Measurements from ENCODE around the gene SLC22A14. TPM values are rescaled to one million over a fixed set of nuclear protein-coding genes. Genes with fewer than 3 reads are reported as not detected.

Gene SLC22A14
- total and polyA plus RNA-seq, 4 donors = 0.17 TPM; not detected in 3

DNA sequence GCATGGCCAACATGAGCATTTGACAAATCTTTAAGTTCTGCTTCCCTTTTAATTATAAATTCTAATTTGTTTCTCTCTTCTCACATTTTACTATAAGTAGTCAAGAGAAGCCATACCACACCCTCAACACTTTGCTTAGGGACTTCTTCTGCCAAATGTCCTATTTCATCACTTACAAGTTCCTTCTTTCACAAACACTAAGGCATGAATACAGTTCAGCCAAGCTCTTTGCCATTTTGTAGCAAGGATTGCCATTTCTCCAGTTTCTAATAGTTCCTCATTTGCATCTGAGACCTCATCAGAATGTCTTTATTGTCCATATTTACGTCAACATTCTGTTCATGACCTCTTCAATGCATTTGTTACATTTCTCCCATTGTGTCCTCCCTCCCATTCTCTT, 29.4 kb downstream of the SLC22A14 start:
- Histone ChIP-seq H3K4me1 (ENCODE audit: control insufficient read depth in 4 of 4, insufficient read depth in 4 of 4, low read length in 3 of 4) (no peaks in the 10 kb centered on the region), H3K36me3 (ENCODE audit: control insufficient read depth in 4 of 4, insufficient read depth in 3 of 4, low read depth in 1 of 4, low read length in 3 of 4) (no peaks in the 10 kb centered on the region), H3K9ac (ENCODE audit: low read depth in 1 of 2, low read length in 2 of 2) (no peak overlapping the region), H3K9me3 (ENCODE audit: control insufficient read depth in 4 of 4, low read length in 3 of 4) (no peaks in the 10 kb centered on the region), H3K27ac (ENCODE audit: low read depth in 1 of 2, low read length in 2 of 2) (no peak overlapping the region), H3K4me3 (ENCODE audit: low read depth in 1 of 3, low read length in 3 of 3) (no peak overlapping the region), H3K27me3 (ENCODE audit: control insufficient read depth in 4 of 4, insufficient read depth in 4 of 4, low read length in 3 of 4) (no peaks in the 10 kb centered on the region)
- TF ChIP-seq HNF4G (IDR thresholded peaks at IDR 0.05) = no peak
- DNase-seq (ENCODE audit: low spot score) = no peak
- 90% methylated on average over 1 of the region's 1 CpG for WGBS

DNA sequence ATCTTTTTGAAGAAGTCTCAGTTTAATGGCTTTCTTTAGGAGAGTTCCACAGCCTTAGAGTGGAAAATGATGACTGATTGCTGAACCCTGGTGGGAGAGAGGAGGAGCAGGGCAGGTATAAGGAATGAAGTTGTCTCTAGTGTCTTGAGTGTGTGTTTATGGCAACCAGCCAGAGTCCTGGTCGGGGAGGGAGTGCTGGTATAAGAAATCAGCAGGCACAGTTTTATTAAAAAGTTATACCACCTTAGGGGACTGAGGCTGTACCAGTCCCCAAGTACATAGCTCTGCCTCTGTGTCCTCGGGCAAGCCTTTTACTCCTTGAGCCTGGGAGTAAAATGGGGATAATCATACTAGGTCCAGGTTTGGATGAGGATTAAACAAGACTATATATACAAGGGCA, 29.8 kb downstream of the SLC22A14 start:
- Histone ChIP-seq H3K9me3 (ENCODE audit: control insufficient read depth in 4 of 4, low read length in 3 of 4) (no peaks in the 10 kb centered on the region), H3K9ac (ENCODE audit: low read depth in 1 of 2, low read length in 2 of 2) (no peak overlapping the region), H3K36me3 (ENCODE audit: control insufficient read depth in 4 of 4, insufficient read depth in 3 of 4, low read depth in 1 of 4, low read length in 3 of 4) (no peaks in the 10 kb centered on the region), H3K4me3 (ENCODE audit: low read depth in 1 of 3, low read length in 3 of 3) (no peak overlapping the region), H3K27me3 (ENCODE audit: control insufficient read depth in 4 of 4, insufficient read depth in 4 of 4, low read length in 3 of 4) (no peaks in the 10 kb centered on the region), H3K4me1 (ENCODE audit: control insufficient read depth in 4 of 4, insufficient read depth in 4 of 4, low read length in 3 of 4) (no peaks in the 10 kb centered on the region), H3K27ac (ENCODE audit: low read depth in 1 of 2, low read length in 2 of 2) (no peak overlapping the region)
- DNase-seq (ENCODE audit: low spot score) = no peak
- no peak for TF ChIP-seq GABPA (IDR thresholded peaks at IDR 0.05 in 1 of 2, conservative IDR thresholded peaks at IDR 0.05 in 1 of 2)
- TF ChIP-seq SP1 (IDR thresholded peaks at IDR 0.05) = no peak
- TF ChIP-seq, protein P1, sequence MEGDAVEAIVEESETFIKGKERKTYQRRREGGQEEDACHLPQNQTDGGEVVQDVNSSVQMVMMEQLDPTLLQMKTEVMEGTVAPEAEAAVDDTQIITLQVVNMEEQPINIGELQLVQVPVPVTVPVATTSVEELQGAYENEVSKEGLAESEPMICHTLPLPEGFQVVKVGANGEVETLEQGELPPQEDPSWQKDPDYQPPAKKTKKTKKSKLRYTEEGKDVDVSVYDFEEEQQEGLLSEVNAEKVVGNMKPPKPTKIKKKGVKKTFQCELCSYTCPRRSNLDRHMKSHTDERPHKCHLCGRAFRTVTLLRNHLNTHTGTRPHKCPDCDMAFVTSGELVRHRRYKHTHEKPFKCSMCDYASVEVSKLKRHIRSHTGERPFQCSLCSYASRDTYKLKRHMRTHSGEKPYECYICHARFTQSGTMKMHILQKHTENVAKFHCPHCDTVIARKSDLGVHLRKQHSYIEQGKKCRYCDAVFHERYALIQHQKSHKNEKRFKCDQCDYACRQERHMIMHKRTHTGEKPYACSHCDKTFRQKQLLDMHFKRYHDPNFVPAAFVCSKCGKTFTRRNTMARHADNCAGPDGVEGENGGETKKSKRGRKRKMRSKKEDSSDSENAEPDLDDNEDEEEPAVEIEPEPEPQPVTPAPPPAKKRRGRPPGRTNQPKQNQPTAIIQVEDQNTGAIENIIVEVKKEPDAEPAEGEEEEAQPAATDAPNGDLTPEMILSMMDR (IDR thresholded peaks at IDR 0.05; ENCODE audit: low read depth, low read length, missing input control) = no peak
- WGBS = 86% methylated on average over 2 of the region's 2 CpGs

DNA sequence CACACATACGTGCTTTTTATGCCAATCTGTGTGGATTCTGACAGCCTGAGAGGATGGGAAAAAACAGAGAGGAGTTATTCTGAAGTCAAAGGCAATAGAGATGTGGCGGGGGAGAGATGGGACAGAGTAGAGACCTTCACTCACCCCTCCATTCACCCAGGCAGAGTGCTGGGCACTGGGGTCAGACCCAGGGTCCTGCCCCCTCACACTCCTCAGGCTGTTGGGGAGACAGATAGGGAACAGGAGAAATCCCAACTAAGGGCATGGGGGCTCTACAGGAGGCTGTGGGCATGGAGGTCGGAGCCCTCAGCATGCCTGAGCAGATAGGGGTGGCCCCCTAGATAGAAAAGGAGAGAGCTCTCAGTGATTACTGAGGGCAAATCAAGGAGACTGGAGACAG, 30.3 kb downstream of the SLC22A14 start:
- WGBS = 93% methylated on average over 3 of the region's 3 CpGs
- no peak for DNase-seq (ENCODE audit: low spot score)
- no peak for TF ChIP-seq EGR1 (IDR thresholded peaks at IDR 0.05; ENCODE audit: low read depth in 2 of 2)
- TF ChIP-seq FOXA2 (IDR thresholded peaks at IDR 0.05) = no peak
- TF ChIP-seq, protein P2, sequence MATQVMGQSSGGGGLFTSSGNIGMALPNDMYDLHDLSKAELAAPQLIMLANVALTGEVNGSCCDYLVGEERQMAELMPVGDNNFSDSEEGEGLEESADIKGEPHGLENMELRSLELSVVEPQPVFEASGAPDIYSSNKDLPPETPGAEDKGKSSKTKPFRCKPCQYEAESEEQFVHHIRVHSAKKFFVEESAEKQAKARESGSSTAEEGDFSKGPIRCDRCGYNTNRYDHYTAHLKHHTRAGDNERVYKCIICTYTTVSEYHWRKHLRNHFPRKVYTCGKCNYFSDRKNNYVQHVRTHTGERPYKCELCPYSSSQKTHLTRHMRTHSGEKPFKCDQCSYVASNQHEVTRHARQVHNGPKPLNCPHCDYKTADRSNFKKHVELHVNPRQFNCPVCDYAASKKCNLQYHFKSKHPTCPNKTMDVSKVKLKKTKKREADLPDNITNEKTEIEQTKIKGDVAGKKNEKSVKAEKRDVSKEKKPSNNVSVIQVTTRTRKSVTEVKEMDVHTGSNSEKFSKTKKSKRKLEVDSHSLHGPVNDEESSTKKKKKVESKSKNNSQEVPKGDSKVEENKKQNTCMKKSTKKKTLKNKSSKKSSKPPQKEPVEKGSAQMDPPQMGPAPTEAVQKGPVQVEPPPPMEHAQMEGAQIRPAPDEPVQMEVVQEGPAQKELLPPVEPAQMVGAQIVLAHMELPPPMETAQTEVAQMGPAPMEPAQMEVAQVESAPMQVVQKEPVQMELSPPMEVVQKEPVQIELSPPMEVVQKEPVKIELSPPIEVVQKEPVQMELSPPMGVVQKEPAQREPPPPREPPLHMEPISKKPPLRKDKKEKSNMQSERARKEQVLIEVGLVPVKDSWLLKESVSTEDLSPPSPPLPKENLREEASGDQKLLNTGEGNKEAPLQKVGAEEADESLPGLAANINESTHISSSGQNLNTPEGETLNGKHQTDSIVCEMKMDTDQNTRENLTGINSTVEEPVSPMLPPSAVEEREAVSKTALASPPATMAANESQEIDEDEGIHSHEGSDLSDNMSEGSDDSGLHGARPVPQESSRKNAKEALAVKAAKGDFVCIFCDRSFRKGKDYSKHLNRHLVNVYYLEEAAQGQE (IDR thresholded peaks at IDR 0.05) = no peak
- no peak for TF ChIP-seq SP1 (IDR thresholded peaks at IDR 0.05)
- no peak for TF ChIP-seq HNF4A (conservative IDR thresholded peaks at IDR 0.05)
- no peak for TF ChIP-seq FOXA1 (IDR thresholded peaks at IDR 0.05)
- TF ChIP-seq NR2F2 (IDR thresholded peaks at IDR 0.05) = no peak
- TF ChIP-seq HNF4G (IDR thresholded peaks at IDR 0.05) = no peak
- TF ChIP-seq, protein P3, sequence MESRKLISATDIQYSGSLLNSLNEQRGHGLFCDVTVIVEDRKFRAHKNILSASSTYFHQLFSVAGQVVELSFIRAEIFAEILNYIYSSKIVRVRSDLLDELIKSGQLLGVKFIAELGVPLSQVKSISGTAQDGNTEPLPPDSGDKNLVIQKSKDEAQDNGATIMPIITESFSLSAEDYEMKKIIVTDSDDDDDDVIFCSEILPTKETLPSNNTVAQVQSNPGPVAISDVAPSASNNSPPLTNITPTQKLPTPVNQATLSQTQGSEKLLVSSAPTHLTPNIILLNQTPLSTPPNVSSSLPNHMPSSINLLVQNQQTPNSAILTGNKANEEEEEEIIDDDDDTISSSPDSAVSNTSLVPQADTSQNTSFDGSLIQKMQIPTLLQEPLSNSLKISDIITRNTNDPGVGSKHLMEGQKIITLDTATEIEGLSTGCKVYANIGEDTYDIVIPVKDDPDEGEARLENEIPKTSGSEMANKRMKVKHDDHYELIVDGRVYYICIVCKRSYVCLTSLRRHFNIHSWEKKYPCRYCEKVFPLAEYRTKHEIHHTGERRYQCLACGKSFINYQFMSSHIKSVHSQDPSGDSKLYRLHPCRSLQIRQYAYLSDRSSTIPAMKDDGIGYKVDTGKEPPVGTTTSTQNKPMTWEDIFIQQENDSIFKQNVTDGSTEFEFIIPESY (IDR thresholded peaks at IDR 0.05) = no peak
- TF ChIP-seq, protein P4, sequence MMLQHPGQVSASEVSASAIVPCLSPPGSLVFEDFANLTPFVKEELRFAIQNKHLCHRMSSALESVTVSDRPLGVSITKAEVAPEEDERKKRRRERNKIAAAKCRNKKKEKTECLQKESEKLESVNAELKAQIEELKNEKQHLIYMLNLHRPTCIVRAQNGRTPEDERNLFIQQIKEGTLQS (IDR thresholded peaks at IDR 0.05) = no peak
- TF ChIP-seq TAF1 (conservative IDR thresholded peaks at IDR 0.05) = no peak
- no peak for TF ChIP-seq JUND (IDR thresholded peaks at IDR 0.05)
- TF ChIP-seq, protein P1 (IDR thresholded peaks at IDR 0.05; ENCODE audit: low read depth, low read length, missing input control) = no peak
- TF ChIP-seq, protein P5, sequence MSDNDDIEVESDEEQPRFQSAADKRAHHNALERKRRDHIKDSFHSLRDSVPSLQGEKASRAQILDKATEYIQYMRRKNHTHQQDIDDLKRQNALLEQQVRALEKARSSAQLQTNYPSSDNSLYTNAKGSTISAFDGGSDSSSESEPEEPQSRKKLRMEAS (IDR thresholded peaks at IDR 0.05) = no peak
- no peak for TF ChIP-seq RXRA (IDR thresholded peaks at IDR 0.05)
- TF ChIP-seq GABPA (IDR thresholded peaks at IDR 0.05 in 1 of 2, conservative IDR thresholded peaks at IDR 0.05 in 1 of 2) = no peak
- no peak for TF ChIP-seq YY1 (IDR thresholded peaks at IDR 0.05)
- no peak for TF ChIP-seq RAD21 (IDR thresholded peaks at IDR 0.05)

More for the DNA sequence above, 30.3 kb downstream of the SLC22A14 start:
- Histone ChIP-seq H3K9ac (ENCODE audit: low read depth in 1 of 2, low read length in 2 of 2) (no peak overlapping the region), H3K27ac (ENCODE audit: low read depth in 1 of 2, low read length in 2 of 2) (no peak overlapping the region), H3K36me3 (ENCODE audit: control insufficient read depth in 4 of 4, insufficient read depth in 3 of 4, low read depth in 1 of 4, low read length in 3 of 4) (no peaks in the 10 kb centered on the region), H3K4me1 (ENCODE audit: control insufficient read depth in 4 of 4, insufficient read depth in 4 of 4, low read length in 3 of 4) (no peaks in the 10 kb centered on the region), H3K4me3 (ENCODE audit: low read depth in 1 of 3, low read length in 3 of 3) (no peak overlapping the region), H3K27me3 (ENCODE audit: control insufficient read depth in 4 of 4, insufficient read depth in 4 of 4, low read length in 3 of 4) (no peaks in the 10 kb centered on the region), H3K9me3 (ENCODE audit: control insufficient read depth in 4 of 4, low read length in 3 of 4) (no peaks in the 10 kb centered on the region)

All from liver (tissue), 9 donors.